H1 (cell line): ENCODE data around the gene MAP3K14. TPM values are rescaled to one million over a fixed set of nuclear protein-coding genes. Genes with fewer than 3 reads are reported as not detected.

ENCODE experiments used
- CTCF ChIA-PET: fragments of 300-600 bp; sonication (Branson Sonifier 250); formaldehyde crosslinking; loops from one replicate; lab custom pipeline; 2021; ENCODE audit not compliant: partially characterized antibody; lab: Charles Lee
- POLR2A ChIA-PET: fragments of 300-600 bp; sonication (Branson Sonifier 250); formaldehyde crosslinking; loops from one replicate; lab custom pipeline; 2021; ENCODE audit warnings: inconsistent platforms; ENCODE audit not compliant: partially characterized antibody; lab: Charles Lee
- DNase-seq, 2 experiments: peaks; one replicate each; pipeline versions ENCODE4 v3.0.0 to v3.0.0-alpha.2; 2010 to 2022; ENCODE audit warnings: low spot score in 2 of 2, low read depth in 1 of 2, mixed read lengths in 1 of 2
- FAIRE-seq: peaks from 2 replicates; lab custom pipeline; 2011; peaks lifted over from hg19 to GRCh38; lab: Jason Lieb, UNC
- H2AFZ ChIP-seq: 2 replicates; pipeline ENCODE4 v1.8.1; 2012; ENCODE audit warnings: low read length, inconsistent platforms
- H2AK5ac ChIP-seq: 2 replicates; pipeline ENCODE4 v1.6.1; 2013; ENCODE audit warnings: low read depth, low read length
- H2BK120ac ChIP-seq: replicated peaks from 2 replicates; pipeline ENCODE3; 2013; ENCODE audit warnings: low read depth, low read length, inconsistent platforms
- H2BK12ac ChIP-seq: 2 replicates; pipeline ENCODE4 v1.6.1; 2013; ENCODE audit warnings: low read depth, low read length
- H2BK15ac ChIP-seq: 2 replicates; pipeline ENCODE4 v1.6.1; 2013; ENCODE audit warnings: low read length
- H2BK20ac ChIP-seq: 2 replicates; pipeline ENCODE4 v1.6.1; 2013; ENCODE audit warnings: low read length
- H2BK5ac ChIP-seq: 2 replicates; pipeline ENCODE4 v1.6.1; 2013; ENCODE audit warnings: low read depth, low read length
- H3K14ac ChIP-seq: 2 replicates; pipeline ENCODE4 v1.6.1; 2013; ENCODE audit warnings: inconsistent platforms; ENCODE audit not compliant: insufficient read length
- H3K18ac ChIP-seq: 2 replicates; pipeline ENCODE4 v1.6.1; 2013; ENCODE audit warnings: low read length; ENCODE audit errors: extremely low read depth
- H3K23ac ChIP-seq: 2 replicates; pipeline ENCODE4 v1.6.1; 2013; ENCODE audit warnings: inconsistent platforms; ENCODE audit not compliant: insufficient read length
- H3K23me2 ChIP-seq: 2 replicates; pipeline ENCODE4 v1.6.1; 2013; ENCODE audit warnings: low read depth, low read length
- H3K27ac ChIP-seq: 2 replicates; pipeline ENCODE4 v1.6.1; 2011; ENCODE audit warnings: low read depth, low read length, inconsistent platforms
- H3K27me3 ChIP-seq, 4 experiments: replicated peaks in 1 of 4; 1 replicate in 1 of 4; 2 replicates in 3 of 4; pipeline versions ENCODE4 v1.6.1 to v1.8.1; 2011 to 2013; ENCODE audit warnings: low read length in 3 of 4, mild to moderate bottlenecking in 3 of 4, inconsistent platforms in 2 of 4, mixed read lengths in 2 of 4, moderate library complexity in 1 of 4; ENCODE audit not compliant: control insufficient read depth in 3 of 4, insufficient read depth in 3 of 4; ENCODE audit errors: extremely low read depth in 1 of 4
- H3K36me3 ChIP-seq, 4 experiments: 2 replicates each; pipeline versions ENCODE4 v1.6.1 to v1.8.1; 2011 to 2013; ENCODE audit warnings: mild to moderate bottlenecking in 4 of 4, low read length in 3 of 4, moderate library complexity in 2 of 4, control low read depth in 1 of 4, inconsistent platforms in 1 of 4; ENCODE audit not compliant: insufficient read depth in 4 of 4, control insufficient read depth in 2 of 4
- H3K4ac ChIP-seq: replicated peaks from 2 replicates; pipeline ENCODE3; 2013; ENCODE audit warnings: low read length, low read depth, mixed read lengths, inconsistent platforms; ENCODE audit not compliant: insufficient read length
- H3K4me1 ChIP-seq, 4 experiments: replicated peaks in 1 of 4; 1 replicate in 1 of 4; 2 replicates in 3 of 4; pipeline versions ENCODE4 v1.6.1 to v1.8.1; 2011 to 2013; ENCODE audit warnings: low read length in 3 of 4, inconsistent platforms in 2 of 4, mixed read lengths in 1 of 4; ENCODE audit not compliant: insufficient read depth in 4 of 4, control insufficient read depth in 3 of 4
- H3K4me2 ChIP-seq, 2 experiments: 2 replicates each; pipeline versions ENCODE4 v1.6.1 to v1.8.1; 2011 to 2013; ENCODE audit warnings: low read depth in 2 of 2, low read length in 2 of 2, control low read depth in 1 of 2, inconsistent platforms in 1 of 2, mild to moderate bottlenecking in 1 of 2; ENCODE audit not compliant: insufficient read depth in 1 of 2
- H3K4me3 ChIP-seq, 4 experiments: fragments of 200-600, 300-600 bp in 1 of 4; sonication (generic), shearing (Covaris generic), sonication (Bioruptor Twin) in 1 of 4; 2 replicates each; pipeline versions ENCODE4 v1.5.1 to v1.8.1; 2011 to 2016; ENCODE audit warnings: low read length in 4 of 4, low read depth in 3 of 4, control low read depth in 2 of 4, inconsistent platforms in 2 of 4, mild to moderate bottlenecking in 2 of 4, mixed read lengths in 1 of 4, moderate library complexity in 1 of 4; ENCODE audit not compliant: insufficient read depth in 2 of 4; ENCODE audit errors: extremely low read depth in 1 of 4
- H3K56ac ChIP-seq: replicated peaks from 2 replicates; pipeline ENCODE3; 2013; ENCODE audit warnings: low read depth, mild to moderate bottlenecking, mixed read lengths, low read length, inconsistent platforms; ENCODE audit not compliant: insufficient read length
- H3K79me1 ChIP-seq: 2 replicates; pipeline ENCODE4 v1.6.1; 2013; ENCODE audit warnings: low read depth, low read length, control low read depth
- H3K79me2 ChIP-seq, 2 experiments: 2 replicates each; pipeline versions ENCODE4 v1.6.1 to v1.8.1; 2012 to 2013; ENCODE audit warnings: low read length in 2 of 2, mild to moderate bottlenecking in 2 of 2, inconsistent platforms in 1 of 2; ENCODE audit not compliant: insufficient read depth in 2 of 2, control insufficient read depth in 1 of 2
- H3K9ac ChIP-seq, 4 experiments: replicated peaks in 1 of 4; 1 replicate in 1 of 4; 2 replicates in 3 of 4; pipeline versions ENCODE4 v1.6.1 to v1.8.1; 2011 to 2013; ENCODE audit warnings: low read depth in 3 of 4, low read length in 3 of 4, control low read depth in 2 of 4, mild to moderate bottlenecking in 2 of 4, moderate library complexity in 2 of 4, inconsistent platforms in 1 of 4; ENCODE audit errors: extremely low read depth in 1 of 4
- H3K9me3 ChIP-seq, 2 experiments: 2 replicates each; pipeline versions ENCODE4 v1.6.1 to v1.8.1; 2012 to 2013; ENCODE audit warnings: mild to moderate bottlenecking in 2 of 2, moderate library complexity in 2 of 2, control low read depth in 1 of 2, inconsistent platforms in 1 of 2, low read depth in 1 of 2, low read length in 1 of 2, mixed read lengths in 1 of 2; ENCODE audit not compliant: insufficient read depth in 2 of 2
- H4K20me1 ChIP-seq, 2 experiments: replicated peaks in 1 of 2; 2 replicates each; pipeline versions ENCODE3 to v1.8.1; 2011 to 2013; ENCODE audit warnings: inconsistent platforms in 2 of 2, low read length in 2 of 2, mild to moderate bottlenecking in 1 of 2; ENCODE audit not compliant: insufficient read depth in 2 of 2, control insufficient read depth in 1 of 2
- H4K5ac ChIP-seq: 2 replicates; pipeline ENCODE4 v1.6.1; 2013; ENCODE audit warnings: low read length, low read depth, mixed read lengths, inconsistent platforms; ENCODE audit not compliant: insufficient read length
- H4K8ac ChIP-seq: 2 replicates; pipeline ENCODE4 v1.8.0; 2013; ENCODE audit warnings: mild to moderate bottlenecking, moderate library complexity, low read length, inconsistent platforms; ENCODE audit not compliant: insufficient read depth; ENCODE audit errors: extremely low read depth
- H4K91ac ChIP-seq: replicated peaks from 2 replicates; pipeline ENCODE3; 2013; ENCODE audit warnings: low read length, mixed read lengths, inconsistent platforms; ENCODE audit not compliant: insufficient read length
- BACH1 ChIP-seq: IDR thresholded peaks from 2 replicates; pipeline ENCODE4 v1.6.1; 2012; ENCODE audit warnings: low read length, improper control_type of control experiment
- CTCF ChIP-seq, 3 experiments: IDR thresholded peaks; 1 replicate in 2 of 3; 2 replicates in 1 of 3; pipeline versions ENCODE4 v1.5.1 to v1.6.1; 2011; ENCODE audit warnings: low read length in 3 of 3, mild to moderate bottlenecking in 3 of 3, inconsistent platforms in 2 of 3, low read depth in 1 of 3, moderate library complexity in 1 of 3; ENCODE audit not compliant: insufficient read depth in 1 of 3; ENCODE audit errors: control extremely low read depth in 1 of 3
- EP300 ChIP-seq, 2 experiments: IDR thresholded peaks; 1 replicate in 1 of 2; 2 replicates in 1 of 2; pipeline ENCODE4 v1.6.1; 2011 to 2012; ENCODE audit warnings: low read depth in 2 of 2, low read length in 2 of 2, mild to moderate bottlenecking in 2 of 2, borderline replicate concordance in 1 of 2, inconsistent platforms in 1 of 2, moderate library complexity in 1 of 2
- FOSL1 ChIP-seq: IDR thresholded peaks from 2 replicates; pipeline ENCODE4 v1.6.1; 2011; ENCODE audit warnings: mild to moderate bottlenecking, low read depth, low read length, moderate library complexity; ENCODE audit not compliant: insufficient read depth
- JUND ChIP-seq: IDR thresholded peaks from 2 replicates; pipeline ENCODE4 v1.6.1; 2011; ENCODE audit warnings: mild to moderate bottlenecking, improper control_type of control experiment, low read length
- KDM1A ChIP-seq: fragments of 200-600, 300-600 bp; sonication (generic); IDR thresholded peaks from 2 replicates; pipeline ENCODE4 v1.7.1; 2016; ENCODE audit warnings: mild to moderate bottlenecking, low read length, borderline replicate concordance
- KDM4A ChIP-seq: IDR thresholded peaks from one replicate; pipeline ENCODE4 v1.7.1; 2012; ENCODE audit warnings: low read depth, mild to moderate bottlenecking, moderate library complexity, low read length, inconsistent platforms; ENCODE audit not compliant: severe bottlenecking
- TCF12 ChIP-seq: IDR thresholded peaks from 2 replicates; pipeline ENCODE4 v1.6.1; 2011; ENCODE audit warnings: low read depth, mild to moderate bottlenecking, low read length
- TEAD4 ChIP-seq: IDR thresholded peaks from 2 replicates; pipeline ENCODE4 v1.6.1; 2012; ENCODE audit warnings: low read depth, low read length, inconsistent platforms, mixed read lengths
- USF2 ChIP-seq: IDR thresholded peaks from 2 replicates; pipeline ENCODE4 v1.6.1; 2011; ENCODE audit warnings: low read length, improper control_type of control experiment
- WGBS, 2 experiments: shearing (Covaris generic) in 1 of 2; methylation state at CpG; one replicate each; pipeline versions ENCODE4 v1.1.6 to v1.1.7; 2013 to 2015; ENCODE audit warnings: low lambda C conversion rate in 2 of 2, mixed read lengths in 2 of 2, inconsistent platforms in 1 of 2, low coverage in 1 of 2, missing lambda C conversion rate in 1 of 2; ENCODE audit not compliant: insufficient replicate concordance in 2 of 2, insufficient coverage in 1 of 2, insufficient read length in 1 of 2; ENCODE audit errors: extremely low coverage in 1 of 2, missing lambda C conversion rate in 1 of 2; 5-methylcytosine and 5-hydroxymethylcytosine counted together
- polyA plus RNA-seq, 7 experiments: library from polyadenylated mRNA; depleted of rRNA in 3 of 7; stranded (reverse) in 5 of 7; unstranded in 2 of 7; fragments of >200 nt in 5 of 7; fragments of 200-250 nt in 2 of 7; gene quantifications; 1 replicate in 5 of 7; 2 replicates in 1 of 7; 4 replicates in 1 of 7; pipeline versions ENCODE4 v1.2.1 to v1.2.3, GENCODE V29; 2011 to 2013; ENCODE audit warnings: missing spikeins in 2 of 7, mixed read lengths in 2 of 7
- total RNA-seq: library from RNA; stranded (reverse); fragmentation: NEBNext Ultra II Directional; extraction: Animal tissue kit (Norgen Biotek cat#: 25700); gene quantifications from 2 replicates; pipeline ENCODE4 v1.2.1, GENCODE V29; 2021

The MAP3K14 gene
- total and polyA plus RNA-seq, 2 of the 8 experiments (the other 6 are each of a cell fraction or from before 2014, with no cell fraction given), result 5.2 to 6.1 TPM

GRCh38 chr17:45274033-45274432 lies 42.8 kb downstream of the MAP3K14 start:
- Histone ChIP-seq H3K9me3 (no peaks in the 10 kb centered on the region), H4K20me1 (no peaks in the 10 kb centered on the region), H3K23ac (no peak overlapping the region), H3K4me1 (peaks cover 0 to 4% (median under 1%) of the 10 kb centered on the region in 4 experiments; a peak in 1 of 7 replicates), H3K79me1 (no peaks in the 10 kb centered on the region), H2AK5ac (no peak overlapping the region), H3K56ac (no peak overlapping the region), H4K91ac (no peak overlapping the region), H3K4me2 (no peak overlapping the region), H4K5ac (no peak overlapping the region), H3K14ac (no peak overlapping the region), H3K9ac (no peak overlapping the region), H2BK12ac (no peak overlapping the region), H3K18ac (no peak overlapping the region), H3K4me3 (no peak overlapping the region), H4K8ac (no peak overlapping the region), H3K27ac (no peak overlapping the region), H3K79me2 (no peaks in the 10 kb centered on the region), H3K36me3 (peaks cover 4 to 8% (median 6%) of the 10 kb centered on the region in 4 experiments; a peak in 7 of 8 replicates), H3K27me3 (no peaks in the 10 kb centered on the region), H3K23me2 (no peaks in the 10 kb centered on the region), H2BK120ac (no peak overlapping the region), H3K4ac (no peak overlapping the region), H2AFZ (no peak overlapping the region), H2BK5ac (no peak overlapping the region; the same call in 1 of the 2 replicates), H2BK15ac (no peak overlapping the region), H2BK20ac (no peak overlapping the region)
- POLR2A ChIA-PET, result interaction anchor here (1.7 kb wide), 1 partner anchor 25 kb away, joined by 5 read pairs; no protein-coding TSS in a partner anchor
- CTCF ChIA-PET, result interaction anchor here (0.7 to 29.1 kb wide), 12 partner anchors 10 to 116 kb away, joined by 3 to 579 read pairs (median 8); partner anchors contain the start of genes FMNL1 and MAP3K14
- FAIRE-seq (no peak), DNase-seq (no peak)
- WGBS, 2 experiments, result 91% methylated on average over 5 of the region's 5 CpGs; no CpG with 5 or more reads in 1 of the 2 experiments
- no peak for TF ChIP-seq KDM4A
- no peak for TF ChIP-seq KDM1A
- no peak for TF ChIP-seq BACH1
- no peak for TF ChIP-seq CTCF (IDR thresholded peaks at IDR 0.05; ENCODE audit: control extremely low read depth in 1 of 3, insufficient read depth in 1 of 3, low read depth in 1 of 3, low read length in 3 of 3)
- no peak for TF ChIP-seq FOSL1
- no peak for TF ChIP-seq TEAD4
- no peak for TF ChIP-seq TCF12
- no peak for TF ChIP-seq JUND
- TF ChIP-seq USF2, result no peak
- no peak for TF ChIP-seq EP300 (IDR thresholded peaks at IDR 0.05; ENCODE audit: borderline replicate concordance in 1 of 2, low read depth in 2 of 2, low read length in 2 of 2)
